HepG2 (cell line): Measurements from ENCODE around the gene EIF3A. TPM values are rescaled to one million over a fixed set of nuclear protein-coding genes. Genes with fewer than 3 reads are reported as not detected.

ENCODE experiments used
- CREM ChIP-seq, 2 experiments: sonication (generic) in 1 of 2; formaldehyde crosslinking in 1 of 2; IDR thresholded peaks; 2 replicates each; pipeline versions ENCODE4 v1.4.0 to v1.6.1; 2016 to 2020; ENCODE audit warnings: antibody characterized with exemption in 1 of 2, mild to moderate bottlenecking in 1 of 2, missing genetic modification reagents in 1 of 2
- FOXO1 ChIP-seq: sonication (generic); formaldehyde crosslinking; IDR thresholded peaks from 2 replicates; pipeline ENCODE4 v1.4.0; 2020; ENCODE audit warnings: missing genetic modification reagents
- HCFC1 ChIP-seq: fragments of 150-350 bp; IDR thresholded peaks from 2 replicates; pipeline ENCODE4 v1.6.1; 2014; ENCODE audit warnings: low read depth, low read length
- JARID2 ChIP-seq: sonication (generic); formaldehyde crosslinking; IDR thresholded peaks from 2 replicates; pipeline ENCODE4 v1.8.1; 2023; ENCODE audit warnings: missing genetic modification reagents, inconsistent platforms; ENCODE audit not compliant: insufficient replicate concordance
- KLF16 ChIP-seq, 2 experiments: sonication (generic) in 1 of 2; formaldehyde crosslinking in 1 of 2; IDR thresholded peaks; 2 replicates each; pipeline versions ENCODE4 v1.6.1 to v1.8.0; 2016 to 2023; ENCODE audit warnings: missing genetic modification reagents in 2 of 2, missing compliant biosample characterization in 1 of 2
- MATR3 ChIP-seq: sonication (generic); formaldehyde crosslinking; IDR thresholded peaks from 2 replicates; pipeline ENCODE4 v1.4.0; 2020; ENCODE audit warnings: missing genetic modification reagents
- NRL ChIP-seq: sonication (generic); formaldehyde crosslinking; IDR thresholded peaks from 2 replicates; pipeline ENCODE4 v1.5.0; 2020; ENCODE audit warnings: missing genetic modification reagents, mild to moderate bottlenecking, moderate library complexity, borderline replicate concordance
- POGZ ChIP-seq: sonication (generic); formaldehyde crosslinking; IDR thresholded peaks from 2 replicates; pipeline ENCODE4 v1.4.0; 2020; ENCODE audit warnings: mild to moderate bottlenecking, missing genetic modification reagents
- TCF7L2 ChIP-seq: IDR thresholded peaks from 2 replicates; pipeline ENCODE4 v1.6.1; 2011; ENCODE audit warnings: mild to moderate bottlenecking, low read depth, low read length, moderate library complexity
- THYN1 ChIP-seq: sonication (generic); formaldehyde crosslinking; IDR thresholded peaks from 2 replicates; pipeline ENCODE4 v1.8.1; 2023; ENCODE audit warnings: low read depth, mild to moderate bottlenecking, moderate library complexity, missing genetic modification reagents, borderline replicate concordance
- ZBTB38 ChIP-seq: sonication (generic); formaldehyde crosslinking; IDR thresholded peaks from 2 replicates; pipeline ENCODE4 v1.5.1; 2020; ENCODE audit warnings: mild to moderate bottlenecking, missing genetic modification reagents
- ZBTB8A ChIP-seq: sonication (generic); formaldehyde crosslinking; IDR thresholded peaks from 2 replicates; pipeline ENCODE4 v1.4.0; 2020; ENCODE audit warnings: mild to moderate bottlenecking, low read depth, missing genetic modification reagents, borderline replicate concordance
- ZC3H13 ChIP-seq: sonication (generic); formaldehyde crosslinking; IDR thresholded peaks from 2 replicates; pipeline ENCODE4 v1.8.1; 2023; ENCODE audit warnings: mild to moderate bottlenecking, missing genetic modification reagents, moderate library complexity
- ZMAT3 ChIP-seq: sonication (generic); formaldehyde crosslinking; conservative IDR thresholded peaks from 2 replicates; pipeline ENCODE4 v1.7.0; 2021; ENCODE audit warnings: missing genetic modification reagents
- ZNF550 ChIP-seq: sonication (generic); formaldehyde crosslinking; IDR thresholded peaks from 2 replicates; pipeline ENCODE4 v1.4.0; 2020; ENCODE audit warnings: mild to moderate bottlenecking, missing genetic modification reagents, borderline replicate concordance
- ZNF777 ChIP-seq: sonication (generic); formaldehyde crosslinking; IDR thresholded peaks from 2 replicates; pipeline ENCODE4 v1.4.0; 2020; ENCODE audit warnings: missing genetic modification reagents
- polyA plus RNA-seq, 8 experiments: library from polyadenylated mRNA; depleted of rRNA in 3 of 8; stranded (reverse) in 7 of 8; unstranded in 1 of 8; fragments of >200 nt; fragmentation: Illumina TruSeq in 4 of 8; extraction: Trizol in 4 of 8; gene quantifications; 2 replicates each; pipeline versions ENCODE4 v1.2.1 to v1.2.3, GENCODE V29; 2011 to 2016; ENCODE audit warnings: low read depth in 4 of 8, missing spikeins in 1 of 8, mixed read lengths in 1 of 8; ENCODE audit not compliant: insufficient read depth in 1 of 8
- total RNA-seq, 5 experiments: library from RNA; depleted of rRNA; stranded (reverse); fragments of >200 nt; fragmentation: Illumina TruSeq; extraction: Trizol; gene quantifications; 2 replicates each; pipeline ENCODE4 v1.2.3, GENCODE V29; 2016; ENCODE audit warnings: low read depth in 1 of 5

Gene EIF3A
- total and polyA plus RNA-seq, 2 of the 13 experiments (the other 11 are each of a cell fraction or from before 2014, with no cell fraction given), result 25.6 to 117 TPM

DNA sequence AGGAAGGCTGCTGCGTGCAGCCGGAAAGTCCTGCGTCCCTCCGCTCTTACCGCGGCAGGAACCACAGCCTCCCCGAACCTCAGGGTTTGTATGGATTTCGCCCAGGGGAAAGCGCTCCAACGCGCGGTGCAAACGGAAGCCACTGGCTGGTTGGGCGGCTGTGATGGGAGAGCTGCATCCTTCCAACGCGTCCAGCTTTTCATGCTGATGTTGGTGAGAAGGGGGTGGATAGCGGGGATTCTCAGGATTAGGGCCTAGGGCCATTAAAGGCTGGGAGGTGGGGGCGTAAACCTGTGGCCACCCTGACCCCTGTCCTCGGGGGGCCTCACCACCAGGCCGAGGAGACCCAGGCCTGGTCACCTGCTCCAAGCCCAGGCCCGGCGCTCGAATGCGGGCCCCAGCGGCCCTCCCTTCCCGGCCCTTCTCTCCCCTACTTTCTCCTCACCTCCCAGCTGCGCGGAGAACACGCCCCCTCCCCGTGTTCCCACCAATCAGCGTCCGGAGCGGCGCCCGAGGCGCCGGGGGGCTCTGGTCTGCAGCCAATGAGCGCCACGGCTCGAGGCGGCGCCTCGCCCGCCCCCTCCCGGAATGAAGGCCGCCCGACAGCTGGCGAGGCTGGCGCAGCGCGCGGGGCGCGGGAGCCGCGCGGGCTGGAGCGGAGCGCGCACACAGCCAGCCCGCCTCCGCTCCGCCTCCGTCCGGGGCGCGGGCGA is 51.6 kb downstream of the EIF3A start (continued):
- TF ChIP-seq POGZ (CRISPR knock-in tag), result peak; percentile 48; the same call in 1 of the 2 replicates
- TF ChIP-seq ZNF550, result no peak
- TF ChIP-seq ZC3H13 (CRISPR knock-in tag), result no peak
- no peak for TF ChIP-seq MATR3
- TF ChIP-seq KLF16 (CRISPR knock-in tag; IDR thresholded peaks at IDR 0.05), result no peak
- TF ChIP-seq TCF7L2, result no peak
- TF ChIP-seq CREM (IDR thresholded peaks at IDR 0.05), result no peak
- no peak for TF ChIP-seq CREM (CRISPR knock-in tag; IDR thresholded peaks at IDR 0.05)
- no peak for TF ChIP-seq ZBTB38 (CRISPR knock-in tag)
- TF ChIP-seq THYN1 (CRISPR knock-in tag), result no peak
- no peak for TF ChIP-seq ZBTB8A
- no peak for TF ChIP-seq JARID2 (CRISPR knock-in tag)
- TF ChIP-seq ZNF777, result no peak; the same call in 1 of the 2 replicates
- TF ChIP-seq FOXO1 (CRISPR knock-in tag), result no peak
- peak; percentile 48; the same call in 1 of the 2 replicates for TF ChIP-seq NRL (CRISPR knock-in tag)
- TF ChIP-seq HCFC1, result no peak
- TF ChIP-seq ZMAT3 (CRISPR knock-in tag), result no peak
- TF ChIP-seq, all 625 proteins: peak for 88
